CD4-positive, alpha-beta T cell treated with Interleukin-21 for 1 hour (primary cell): ENCODE results near the gene MEX3C.

Source experiments
- DNase-seq: peaks from one replicate; pipeline ENCODE4 v3.0.0-alpha.2; 2020

Gene MEX3C

GRCh38 chr18:51151568-51152511, 45.6 kb downstream of the MEX3C start:
- DNase-seq, result peak; percentile 65

DNA sequence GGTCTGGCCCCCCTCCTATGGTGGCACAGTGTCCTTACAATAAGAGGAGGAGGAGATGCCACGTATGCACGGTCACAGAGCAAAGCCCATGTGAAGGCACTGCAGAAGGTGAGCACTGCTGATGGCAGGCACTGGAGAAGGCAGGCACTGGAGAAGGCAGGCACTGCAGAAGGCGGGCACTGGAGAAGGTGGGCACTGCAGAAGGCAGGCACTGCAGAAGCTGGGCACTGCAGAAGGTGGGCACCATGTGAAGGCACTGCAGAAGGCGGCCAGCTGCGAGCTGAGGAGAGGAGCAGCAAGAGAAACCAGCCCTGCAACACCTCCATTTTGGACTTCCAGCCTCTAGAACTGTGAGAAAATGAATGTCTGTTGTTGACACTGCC, 46.3 kb downstream of the MEX3C start:
- DNase-seq, result no peak

- DNase-seq, result no peak
These were observed 47.3 kb downstream of the MEX3C start for GRCh38 chr18:51150113-51150700.

DNA sequence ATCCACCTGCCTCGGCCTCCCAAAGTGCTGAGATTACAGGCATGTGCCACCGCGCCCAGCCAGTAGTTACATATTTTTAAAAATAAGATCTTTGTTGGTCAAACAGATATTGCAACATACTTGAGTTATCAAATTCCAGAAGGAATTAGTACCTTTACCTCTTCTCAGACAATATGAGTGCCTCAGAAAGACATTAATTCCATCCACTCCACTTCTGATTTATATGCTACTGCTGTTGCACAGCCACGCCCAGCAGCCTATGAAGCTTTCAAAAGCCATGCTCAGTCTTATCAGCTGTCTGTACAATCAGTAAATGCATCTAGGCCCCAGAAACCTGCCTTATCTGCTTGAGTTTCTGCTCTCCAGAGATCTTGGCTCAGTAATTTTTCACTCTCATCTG, 47.8 kb downstream of the MEX3C start:
- DNase-seq, result no peak

- DNase-seq, result no peak
These were observed 50.6 kb downstream of the MEX3C start for GRCh38 chr18:51146909-51147308.

GRCh38 chr18:51138936-51139335, 58.5 kb downstream of the MEX3C start:
- no peak for DNase-seq

GRCh38 chr18:51137891-51138290, 59.6 kb downstream of the MEX3C start:
- no peak for DNase-seq

DNA sequence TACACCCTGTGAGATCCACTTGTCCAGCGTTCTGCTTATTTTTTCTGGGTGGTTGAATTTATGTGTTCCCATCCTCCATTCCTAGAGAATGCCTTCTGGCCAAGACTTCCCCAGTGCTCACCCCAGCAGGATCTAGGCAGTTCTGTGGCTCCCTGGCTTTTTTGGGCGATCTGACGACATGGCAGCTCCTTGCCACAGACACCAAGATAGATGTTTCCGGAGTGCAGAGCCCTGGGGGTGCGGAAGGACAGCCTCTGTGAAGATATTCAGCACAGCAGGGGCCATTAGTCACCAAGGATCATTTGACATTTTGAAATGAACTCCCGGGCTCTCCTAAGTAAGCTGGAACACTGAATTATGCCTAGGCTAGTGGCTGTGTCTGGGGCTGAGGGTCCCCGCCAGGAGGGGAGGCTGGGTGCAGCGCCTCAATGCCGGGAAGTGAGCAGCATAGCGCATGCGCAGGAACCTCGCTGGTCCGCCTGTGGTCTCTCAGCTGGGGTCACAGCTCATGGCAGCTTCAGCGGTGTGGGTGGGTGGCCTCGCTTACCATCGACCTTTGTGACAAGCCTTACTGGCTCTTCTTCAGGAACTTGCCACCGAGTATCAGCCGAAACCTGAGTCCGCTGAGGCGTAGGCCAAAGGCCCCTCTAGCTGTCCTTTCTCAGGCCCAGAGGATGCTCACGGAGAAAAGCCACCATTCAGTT, 60.3 kb downstream of the MEX3C start:
- DNase-seq, result no peak

DNA sequence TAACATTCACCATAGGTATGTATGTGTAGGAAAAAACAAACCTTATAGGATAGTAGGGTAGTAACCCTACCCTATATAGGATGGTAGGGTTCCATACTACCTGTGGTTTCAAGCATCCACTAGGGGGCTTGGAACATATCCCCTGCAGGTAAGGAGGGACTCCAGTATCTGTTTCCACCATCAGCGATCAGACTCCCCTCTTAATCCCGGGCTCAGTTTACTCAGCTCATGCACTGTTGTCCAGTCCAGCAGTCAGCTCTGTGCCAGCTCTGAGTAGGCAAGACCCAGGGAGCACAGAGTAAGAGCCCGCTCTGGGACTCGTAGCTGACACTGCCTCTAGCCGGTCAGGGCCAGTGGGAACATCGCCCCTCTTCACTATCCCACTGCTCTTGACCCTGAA, 61.7 kb downstream of the MEX3C start:
- DNase-seq, result peak; percentile 9

DNA sequence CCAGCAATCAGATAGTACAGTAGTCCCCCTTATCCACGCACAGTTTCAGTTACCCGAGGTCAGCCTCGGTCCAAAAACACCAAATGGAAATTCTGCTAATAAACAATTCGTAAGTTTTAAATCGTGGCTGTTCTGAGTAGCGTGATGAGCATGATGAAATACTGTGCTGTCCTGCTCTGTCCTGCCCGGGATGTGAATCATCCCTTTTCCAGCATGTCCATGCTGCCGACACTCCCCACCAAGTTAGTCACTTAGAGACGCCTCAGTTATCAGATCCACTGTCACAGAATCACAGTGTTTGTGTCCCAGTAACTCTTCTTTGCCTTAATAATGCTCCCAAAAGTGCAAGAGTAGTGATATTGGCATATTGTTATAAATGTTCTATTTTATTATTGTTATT, 62.1 kb downstream of the MEX3C start:
- no peak for DNase-seq

- no peak for DNase-seq
These were observed 62.8 kb downstream of the MEX3C start for GRCh38 chr18:51134721-51135120.

- no peak for DNase-seq
These were observed 63.8 kb downstream of the MEX3C start for GRCh38 chr18:51133580-51134160.

GRCh38 chr18:51132256-51132935, 65.1 kb downstream of the MEX3C start:
- no peak for DNase-seq

DNA sequence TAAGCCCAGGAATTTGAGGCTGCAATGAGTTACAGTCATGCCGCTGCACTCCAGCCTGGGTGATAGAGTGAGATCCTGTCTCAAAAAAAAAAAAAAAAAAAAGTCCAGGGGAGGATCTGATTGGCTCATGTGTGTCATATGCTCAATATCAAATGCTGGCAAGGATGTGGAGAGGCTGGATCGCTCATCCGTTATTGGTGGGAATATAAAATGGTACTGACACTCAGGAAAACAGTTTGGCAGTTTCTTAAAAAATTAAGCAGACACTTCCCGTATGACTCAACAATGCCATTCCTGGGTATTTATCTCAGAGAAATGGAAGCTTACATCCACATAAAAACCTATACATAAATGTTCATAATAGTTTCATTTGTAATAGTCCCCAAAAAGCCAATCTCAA, 68.9 kb downstream of the MEX3C start:
- no peak for DNase-seq

DNA sequence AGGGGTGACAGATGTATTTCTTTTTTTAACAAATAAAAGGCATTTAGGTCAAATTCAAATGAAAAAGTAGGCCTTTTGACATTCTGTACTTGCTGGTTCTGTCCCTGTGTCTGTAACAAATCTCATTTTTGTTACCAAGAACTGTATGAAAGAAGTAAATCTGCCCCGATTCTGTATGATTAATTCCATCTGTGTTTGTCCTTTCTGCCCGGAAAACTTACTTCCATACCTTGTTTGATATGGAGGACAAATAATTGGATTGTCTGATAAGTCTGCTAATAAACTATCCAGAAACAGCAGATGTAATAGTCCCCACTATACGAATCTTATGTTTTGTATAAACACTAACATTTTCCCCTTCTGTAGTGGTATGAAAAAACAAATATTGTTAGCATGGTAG, 69.8 kb downstream of the MEX3C start:
- no peak for DNase-seq

DNA sequence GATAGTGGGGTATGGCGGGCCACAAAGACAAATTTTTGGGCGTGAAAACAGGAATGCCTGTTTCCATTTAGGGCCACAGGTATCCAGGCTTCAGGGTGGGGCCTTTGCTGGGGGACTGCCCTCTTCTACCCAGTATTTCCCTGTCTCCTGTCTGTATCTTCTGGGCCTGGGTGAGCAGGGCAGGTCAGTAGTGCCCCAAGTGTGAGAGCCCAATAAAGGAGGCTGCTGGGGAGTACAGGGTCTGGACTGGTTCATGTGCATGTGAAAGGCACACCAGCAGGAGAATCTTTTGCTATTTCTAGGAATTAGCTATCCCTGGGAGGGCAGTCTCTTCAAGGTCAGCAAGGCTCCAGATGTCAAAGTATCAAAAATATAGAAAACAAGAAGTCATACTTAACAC, 71.5 kb downstream of the MEX3C start:
- no peak for DNase-seq
